ENCODE results near the gene PRXL2B.

PRXL2B gene

GRCh38 chr1:2601721-2602303 is 15.2 kb downstream of the PRXL2B start:
- DNase-seq = no peak
- TF ChIP-seq GATA1 (IDR thresholded peaks at IDR 0.05; ENCODE audit: low read depth, low read length) = no peak
- TF ChIP-seq POLR2A (IDR thresholded peaks at IDR 0.05; ENCODE audit: low read length) = no peak

- DNase-seq = no peak
- no peak for TF ChIP-seq GATA1 (IDR thresholded peaks at IDR 0.05; ENCODE audit: low read depth, low read length)
- no peak for TF ChIP-seq POLR2A (IDR thresholded peaks at IDR 0.05; ENCODE audit: low read length)
Measured at GRCh38 chr1:2602311-2602835, 15.8 kb downstream of the PRXL2B start.

GRCh38 chr1:2602866-2603520 is 16.4 kb downstream of the PRXL2B start:
- no peak for DNase-seq
- TF ChIP-seq GATA1 (IDR thresholded peaks at IDR 0.05; ENCODE audit: low read depth, low read length) = no peak
- TF ChIP-seq POLR2A (IDR thresholded peaks at IDR 0.05; ENCODE audit: low read length) = no peak

- DNase-seq = no peak
- TF ChIP-seq POLR2A (IDR thresholded peaks at IDR 0.05; ENCODE audit: low read length) (no peak), GATA1 (IDR thresholded peaks at IDR 0.05; ENCODE audit: low read depth, low read length) (no peak)
Measured at GRCh38 chr1:2603521-2604155, 17.1 kb downstream of the PRXL2B start.

GRCh38 chr1:2604156-2604843 is 17.7 kb downstream of the PRXL2B start:
- no peak for TF ChIP-seq GATA1 (IDR thresholded peaks at IDR 0.05; ENCODE audit: low read depth, low read length)
- no peak for TF ChIP-seq POLR2A (IDR thresholded peaks at IDR 0.05; ENCODE audit: low read length)
- DNase-seq = no peak

GRCh38 chr1:2604844-2605508 is 18.4 kb downstream of the PRXL2B start:
- no peak for TF ChIP-seq GATA1 (IDR thresholded peaks at IDR 0.05; ENCODE audit: low read depth, low read length)
- TF ChIP-seq POLR2A (IDR thresholded peaks at IDR 0.05; ENCODE audit: low read length) = no peak
- DNase-seq = no peak

- no peak for DNase-seq
- TF ChIP-seq GATA1 (IDR thresholded peaks at IDR 0.05; ENCODE audit: low read depth, low read length) (no peak), POLR2A (IDR thresholded peaks at IDR 0.05; ENCODE audit: low read length) (no peak)
Measured at GRCh38 chr1:2605509-2606395, 19.2 kb downstream of the PRXL2B start.

- DNase-seq = no peak
- no peak for TF ChIP-seq POLR2A (IDR thresholded peaks at IDR 0.05; ENCODE audit: low read length)
- TF ChIP-seq GATA1 (IDR thresholded peaks at IDR 0.05; ENCODE audit: low read depth, low read length) = no peak
Measured at GRCh38 chr1:2606396-2606880, 19.9 kb downstream of the PRXL2B start.

GRCh38 chr1:2606881-2607621 is 20.5 kb downstream of the PRXL2B start:
- TF ChIP-seq GATA1 (IDR thresholded peaks at IDR 0.05; ENCODE audit: low read depth, low read length) (no peak), POLR2A (IDR thresholded peaks at IDR 0.05; ENCODE audit: low read length) (no peak)

GRCh38 chr1:2607641-2608091 is 21.1 kb downstream of the PRXL2B start:
- DNase-seq = no peak
- TF ChIP-seq GATA1 (IDR thresholded peaks at IDR 0.05; ENCODE audit: low read depth, low read length) = no peak
- no peak for TF ChIP-seq POLR2A (IDR thresholded peaks at IDR 0.05; ENCODE audit: low read length)

More at GRCh38 chr1:2606881-2607621, 20.5 kb downstream of the PRXL2B start:
- DNase-seq = no peak

GRCh38 chr1:2609319-2610035 is 22.9 kb downstream of the PRXL2B start:
- no peak for DNase-seq
- no peak for TF ChIP-seq POLR2A (IDR thresholded peaks at IDR 0.05; ENCODE audit: low read length)
